ENCODE data around the gene LRP1B. TPM values are rescaled to one million over a fixed set of nuclear protein-coding genes. Genes with fewer than 3 reads are reported as not detected.

LRP1B gene
- total RNA-seq, 4 donors from 2014 or later, result 1.2 to 3.3 (median 2.6) TPM

GRCh38 chr2:140947236-140947635 lies 1183.6 kb downstream of the LRP1B start:
- no peak overlapping the region for H3K4me3 ChIP-seq
- no peaks in the 10 kb centered on the region for H3K9me3 ChIP-seq
- DNase-seq (ENCODE audit: low spot score in 2 of 2), result no peak
- TF ChIP-seq POLR2A (IDR thresholded peaks at IDR 0.05) (no peak), CTCF (IDR thresholded peaks at IDR 0.05) (no peak)
- no peak overlapping the region for H3K27ac ChIP-seq
- 72 to 83% methylated on average over 4 of the region's 4 CpGs for WGBS, 2 donors
- H3K36me3 ChIP-seq, result no peaks in the 10 kb centered on the region
- no peaks in the 10 kb centered on the region for H3K4me1 ChIP-seq
- H3K27me3 ChIP-seq, result no peaks in the 10 kb centered on the region

- no peak overlapping the region for H3K4me3 ChIP-seq
- no peaks in the 10 kb centered on the region for H3K36me3 ChIP-seq
- H3K27ac ChIP-seq, result no peak overlapping the region
- DNase-seq (ENCODE audit: low spot score in 2 of 2), result no peak
- H3K27me3 ChIP-seq, result no peaks in the 10 kb centered on the region
- no peak for TF ChIP-seq CTCF (IDR thresholded peaks at IDR 0.05)
- TF ChIP-seq EP300 (IDR thresholded peaks at IDR 0.05), result no peak
- no peak for TF ChIP-seq POLR2A (IDR thresholded peaks at IDR 0.05)
- H3K4me1 ChIP-seq, result no peaks in the 10 kb centered on the region
- no peaks in the 10 kb centered on the region for H3K9me3 ChIP-seq
Measured at GRCh38 chr2:140943867-140944266, 1186.9 kb downstream of the LRP1B start.

GRCh38 chr2:140942284-140942683 lies 1188.5 kb downstream of the LRP1B start:
- Histone ChIP-seq H3K4me1 (no peaks in the 10 kb centered on the region), H3K9me3 (no peaks in the 10 kb centered on the region), H3K4me3 (no peak overlapping the region), H3K36me3 (no peaks in the 10 kb centered on the region), H3K27ac (no peak overlapping the region), H3K27me3 (no peaks in the 10 kb centered on the region)
- 62 to 64% methylated on average over 2 of the region's 2 CpGs for WGBS, 2 donors
- DNase-seq (ENCODE audit: low spot score in 2 of 2), result no peak
- TF ChIP-seq CTCF (IDR thresholded peaks at IDR 0.05), result no peak
- TF ChIP-seq POLR2A (IDR thresholded peaks at IDR 0.05), result no peak
- no peak for TF ChIP-seq EP300 (IDR thresholded peaks at IDR 0.05)

GRCh38 chr2:140929849-140930248 lies 1201.0 kb downstream of the LRP1B start:
- 33 to 38% methylated on average over 5 of the region's 5 CpGs for whole genome bisulfite sequencing, 2 donors
- DNase-seq (ENCODE audit: low spot score in 2 of 2), result no peak
- no peak overlapping the region for H3K4me3 ChIP-seq
- H3K9me3 ChIP-seq, result peaks cover 0 to 5% (median 2%) of the 10 kb centered on the region in 4 donors
- TF ChIP-seq CTCF (IDR thresholded peaks at IDR 0.05), result no peak
- H3K27me3 ChIP-seq, result no peaks in the 10 kb centered on the region
- no peaks in the 10 kb centered on the region for H3K4me1 ChIP-seq
- H3K36me3 ChIP-seq, result no peaks in the 10 kb centered on the region
- no peak overlapping the region for H3K27ac ChIP-seq

- WGBS, 2 donors, result 89 to 90% methylated on average over 3 of the region's 3 CpGs
- Histone ChIP-seq H3K36me3 (no peaks in the 10 kb centered on the region), H3K27ac (no peak overlapping the region), H3K27me3 (no peaks in the 10 kb centered on the region), H3K4me3 (no peak overlapping the region), H3K4me1 (no peaks in the 10 kb centered on the region), H3K9me3 (no peaks in the 10 kb centered on the region)
- DNase-seq (ENCODE audit: low spot score in 2 of 2), result no peak
- TF ChIP-seq EP300 (IDR thresholded peaks at IDR 0.05) (no peak), POLR2A (IDR thresholded peaks at IDR 0.05) (no peak), CTCF (IDR thresholded peaks at IDR 0.05) (no peak)
Measured at GRCh38 chr2:140918426-140918825, 1212.4 kb downstream of the LRP1B start.

Data from tibial nerve (tissue), 4 donors.